NCI-H2171 (cell line): ENCODE measurements around the gene MARCHF3.
"Not testable (repeated sequence)": the region's sequence is repeated elsewhere in the genome, so short reads cannot be mapped to it uniquely, and the experiment has no call there.

ENCODE experiments used
- DNase-seq: peaks from one replicate; lab custom pipeline; 2025; lab: John Stamatoyannopoulos, UW

Gene MARCHF3

GRCh38 chr5:126875303-126875785 is 155.0 kb downstream of the MARCHF3 start:
- DNase-seq = no peak

GRCh38 chr5:126872561-126873354 is 157.6 kb downstream of the MARCHF3 start:
- no peak for DNase-seq

- DNase-seq = no peak
Measured at GRCh38 chr5:126871441-126871840, 158.9 kb downstream of the MARCHF3 start.

- no peak for DNase-seq
Measured at GRCh38 chr5:126869005-126869451, 161.3 kb downstream of the MARCHF3 start.

- no peak for DNase-seq
Measured at GRCh38 chr5:126868338-126869004, 161.9 kb downstream of the MARCHF3 start.

GRCh38 chr5:126866851-126867636 is 163.3 kb downstream of the MARCHF3 start:
- no peak for DNase-seq

GRCh38 chr5:126865299-126865698 is 165.1 kb downstream of the MARCHF3 start:
- no peak for DNase-seq

- no peak for DNase-seq
Measured at GRCh38 chr5:126864042-126864688, 166.2 kb downstream of the MARCHF3 start.

- DNase-seq = no peak
Measured at GRCh38 chr5:126863402-126863801, 167.0 kb downstream of the MARCHF3 start.

- DNase-seq = no peak
Measured at GRCh38 chr5:126858441-126858840, 171.9 kb downstream of the MARCHF3 start.

GRCh38 chr5:126857472-126858410 is 172.6 kb downstream of the MARCHF3 start:
- no peak for DNase-seq

GRCh38 chr5:126855266-126855665 is 175.1 kb downstream of the MARCHF3 start:
- DNase-seq = no peak

GRCh38 chr5:126854526-126855110 is 175.7 kb downstream of the MARCHF3 start:
- no peak for DNase-seq

GRCh38 chr5:126853541-126854307 is 176.6 kb downstream of the MARCHF3 start:
- DNase-seq = not testable (repeated sequence)

- DNase-seq = no peak
Measured at GRCh38 chr5:126852841-126853271, 177.5 kb downstream of the MARCHF3 start.

- DNase-seq = no peak
Measured at GRCh38 chr5:126852091-126852571, 178.2 kb downstream of the MARCHF3 start.

- no peak for DNase-seq
Measured at GRCh38 chr5:126851501-126852011, 178.8 kb downstream of the MARCHF3 start.

GRCh38 chr5:126849101-126849678 is 181.2 kb downstream of the MARCHF3 start:
- DNase-seq = no peak

GRCh38 chr5:126848253-126848652 is 182.1 kb downstream of the MARCHF3 start:
- no peak for DNase-seq
